Type B pancreatic cell (in vitro differentiated cells): Measurements from ENCODE around the gene CHN2. TPM values are rescaled to one million over a fixed set of nuclear protein-coding genes. Genes with fewer than 3 reads are reported as not detected.

Experiments
- DNase-seq: peaks from one replicate; pipeline ENCODE4 v3.0.0; 2021; ENCODE audit warnings: mixed read lengths; ENCODE audit not compliant: unreplicated experiment; ENCODE audit errors: extremely low spot score
- H3K27ac Mint-ChIP-seq: 2 replicates; pipeline ENCODE4 v1.8.0; 2021; ENCODE audit warnings: mild to moderate bottlenecking, mixed read lengths
- H3K27me3 Mint-ChIP-seq: 2 replicates; pipeline ENCODE4 v1.8.0; 2021; ENCODE audit warnings: mixed read lengths
- H3K36me3 Mint-ChIP-seq: 2 replicates; pipeline ENCODE4 v1.8.0; 2021; ENCODE audit warnings: mixed read lengths
- H3K4me1 Mint-ChIP-seq: one replicate; pipeline ENCODE4 v1.8.0; 2021; ENCODE audit warnings: mixed read lengths; ENCODE audit not compliant: unreplicated experiment
- H3K4me3 Mint-ChIP-seq: 2 replicates; pipeline ENCODE4 v1.8.0; 2021; ENCODE audit warnings: mild to moderate bottlenecking, mixed read lengths
- H3K9me3 Mint-ChIP-seq: 2 replicates; pipeline ENCODE4 v1.8.0; 2021; ENCODE audit warnings: mixed read lengths
- CTCF ChIP-seq: fragments of 200-600 bp; sonication (generic); conservative IDR thresholded peaks from 2 replicates; pipeline ENCODE4 v1.5.0; 2021; ENCODE audit warnings: antibody characterized with exemption, mild to moderate bottlenecking
- total RNA-seq: library from RNA; stranded (reverse); gene quantifications from 2 replicates; pipeline ENCODE4 v1.2.1, GENCODE V29; 2021; ENCODE audit warnings: low replicate concordance

The CHN2 gene
- total RNA-seq, 1 donor from 2014 or later, result 19.7 TPM

DNA sequence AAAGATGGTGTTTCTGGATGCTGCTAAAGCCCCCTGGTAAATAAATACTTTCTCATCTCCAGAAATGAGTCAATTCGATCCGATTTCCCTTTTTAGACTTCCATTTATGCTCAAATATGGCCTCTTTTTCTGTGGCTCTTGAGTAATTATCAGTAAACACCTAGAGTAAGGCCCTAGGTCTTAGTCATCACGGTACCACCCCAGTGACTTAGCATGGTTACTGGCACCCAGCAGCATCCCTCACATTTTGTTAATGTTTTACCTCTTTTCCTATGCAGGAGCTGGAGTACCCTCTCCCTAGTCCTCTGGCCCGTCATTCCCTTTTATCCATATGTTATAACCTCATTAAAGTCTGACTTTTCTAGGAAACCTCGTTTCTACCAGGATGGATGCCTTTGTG lies 19.5 kb downstream of the CHN2 start:
- H3K4me1 Mint-ChIP-seq, result peaks cover 6% of the 10 kb centered on the region
- H3K9me3 Mint-ChIP-seq, result no peaks in the 10 kb centered on the region
- no peaks in the 10 kb centered on the region for H3K27me3 Mint-ChIP-seq
- DNase-seq, result no peak
- no peak overlapping the region for H3K4me3 Mint-ChIP-seq
- H3K36me3 Mint-ChIP-seq, result peaks cover 3% of the 10 kb centered on the region
- no peak overlapping the region for H3K27ac Mint-ChIP-seq
- TF ChIP-seq CTCF, result no peak

- Mint-ChIP-seq H3K9me3 (no peaks in the 10 kb centered on the region), H3K4me1 (peaks cover 6% of the 10 kb centered on the region), H3K36me3 (no peaks in the 10 kb centered on the region), H3K4me3 (no peak overlapping the region), H3K27me3 (no peaks in the 10 kb centered on the region), H3K27ac (no peak overlapping the region)
- no peak for TF ChIP-seq CTCF
- DNase-seq, result no peak
Observed at GRCh38 chr7:29214816-29215215, 20.2 kb downstream of the CHN2 start.

DNA sequence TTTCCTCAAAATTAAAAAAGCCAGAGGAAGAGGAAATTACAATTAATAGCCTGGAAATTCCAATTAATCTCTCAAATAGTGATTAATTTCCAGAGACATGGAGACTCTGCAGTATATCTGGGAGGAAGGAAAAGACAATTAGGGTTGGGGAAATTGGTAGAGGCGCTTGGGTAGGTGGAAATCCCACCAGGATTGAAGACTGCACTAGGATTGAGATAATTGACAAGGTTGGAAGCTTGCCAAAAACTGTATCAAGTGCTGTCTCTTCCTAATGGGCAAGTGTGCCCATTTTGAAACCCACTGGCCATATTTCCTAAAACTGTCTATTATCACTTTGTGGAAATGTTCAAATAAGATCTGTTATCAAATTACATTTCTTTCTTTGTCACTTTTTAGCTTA lies 21.6 kb downstream of the CHN2 start:
- no peak for TF ChIP-seq CTCF
- peaks cover 6% of the 10 kb centered on the region for H3K4me1 Mint-ChIP-seq
- no peak for DNase-seq
- H3K27ac Mint-ChIP-seq, result no peak overlapping the region
- no peaks in the 10 kb centered on the region for H3K9me3 Mint-ChIP-seq
- H3K27me3 Mint-ChIP-seq, result no peaks in the 10 kb centered on the region
- no peak overlapping the region for H3K4me3 Mint-ChIP-seq
- no peaks in the 10 kb centered on the region for H3K36me3 Mint-ChIP-seq

DNA sequence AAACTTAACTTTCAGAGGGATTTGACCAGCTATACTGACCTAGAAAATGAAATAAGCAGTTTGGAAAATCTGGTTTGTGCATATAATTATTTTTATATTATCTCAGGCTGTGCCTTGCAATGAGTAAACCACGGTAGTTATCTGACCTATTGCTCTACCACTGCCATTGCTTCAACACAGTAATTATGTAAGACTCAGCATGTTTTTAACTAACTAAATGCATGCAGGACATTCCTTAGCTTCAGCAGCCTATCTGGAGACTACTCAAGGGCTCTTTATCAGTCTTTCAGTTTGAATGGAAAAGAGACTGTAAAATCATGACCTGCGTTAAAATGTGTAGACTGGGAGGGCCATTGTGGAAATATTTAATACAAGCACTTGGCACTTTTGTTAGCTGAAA lies 22.5 kb downstream of the CHN2 start:
- TF ChIP-seq CTCF, result no peak
- peaks cover 6% of the 10 kb centered on the region for H3K4me1 Mint-ChIP-seq
- no peaks in the 10 kb centered on the region for H3K27me3 Mint-ChIP-seq
- no peak for DNase-seq
- peaks cover 7% of the 10 kb centered on the region for H3K9me3 Mint-ChIP-seq
- H3K4me3 Mint-ChIP-seq, result no peak overlapping the region
- H3K36me3 Mint-ChIP-seq, result peaks cover 4% of the 10 kb centered on the region
- H3K27ac Mint-ChIP-seq, result no peak overlapping the region

DNA sequence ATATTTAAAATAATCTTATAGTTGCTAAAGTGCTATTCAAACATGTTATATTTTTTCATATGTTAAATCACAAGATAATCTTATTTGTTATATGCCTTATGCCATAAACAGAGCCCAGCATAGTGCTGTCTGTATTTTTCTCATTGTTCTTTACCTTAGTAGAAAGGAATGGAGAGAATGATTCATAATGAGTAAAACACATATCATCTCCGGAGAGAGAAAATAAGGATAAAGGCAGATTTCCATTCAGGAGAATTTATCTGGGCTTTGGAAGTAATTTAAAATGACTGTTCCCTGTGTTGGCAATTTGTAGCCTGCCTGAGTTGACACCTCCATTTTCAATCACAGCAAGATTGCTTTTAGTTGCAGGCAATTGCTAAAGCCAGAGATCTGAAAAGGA lies 30.2 kb downstream of the CHN2 start:
- Mint-ChIP-seq H3K27me3 (no peaks in the 10 kb centered on the region), H3K4me1 (no peaks in the 10 kb centered on the region), H3K4me3 (no peak overlapping the region), H3K36me3 (peaks cover 4% of the 10 kb centered on the region), H3K27ac (no peak overlapping the region), H3K9me3 (peaks cover 7% of the 10 kb centered on the region)
- DNase-seq, result no peak
- TF ChIP-seq CTCF, result no peak

DNA sequence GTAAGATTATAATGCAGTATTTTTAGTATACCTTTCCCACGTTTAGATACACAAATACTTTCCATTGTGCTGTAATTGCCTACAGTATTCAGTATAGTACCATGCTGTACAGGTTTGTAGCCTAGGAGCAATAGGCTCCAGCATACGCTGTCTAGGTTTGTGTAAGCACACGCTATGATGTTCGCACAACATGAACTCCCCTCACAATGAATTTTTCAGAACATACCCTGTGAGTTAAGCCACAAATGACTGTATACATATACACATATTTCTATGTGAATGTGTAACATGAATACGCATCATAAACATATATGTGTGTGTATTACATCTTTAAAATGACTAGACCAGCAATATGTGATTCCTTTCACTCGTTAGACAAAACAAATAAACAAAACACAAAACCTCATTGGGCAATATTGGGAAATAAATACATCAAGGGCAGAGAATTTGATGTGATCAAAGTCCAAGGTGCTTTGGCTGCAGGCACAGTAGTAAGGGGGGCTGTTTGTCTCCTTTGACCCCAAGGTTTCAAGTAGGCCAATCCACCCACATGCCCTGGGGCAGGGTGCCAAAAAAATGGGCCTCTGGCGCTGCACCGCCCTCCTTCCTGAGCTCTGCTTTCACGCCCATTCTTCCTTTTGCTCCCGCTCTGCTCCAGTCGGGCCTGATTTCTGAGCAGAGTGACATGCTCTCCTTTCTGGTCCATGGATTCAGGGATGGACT lies 33.9 kb downstream of the CHN2 start:
- H3K27me3 Mint-ChIP-seq, result no peaks in the 10 kb centered on the region
- no peak overlapping the region for H3K27ac Mint-ChIP-seq
- no peak for TF ChIP-seq CTCF
- DNase-seq, result no peak
- no peak overlapping the region for H3K4me3 Mint-ChIP-seq
- H3K9me3 Mint-ChIP-seq, result no peaks in the 10 kb centered on the region
- peaks cover 23% of the 10 kb centered on the region for H3K4me1 Mint-ChIP-seq
- peaks cover 4% of the 10 kb centered on the region for H3K36me3 Mint-ChIP-seq
